ENCODE data around the gene ATP6V1B1.
A peak's percentile ranks its signal among the peaks of the same experiment; 100 is the strongest.

ATP6V1B1 gene

DNA sequence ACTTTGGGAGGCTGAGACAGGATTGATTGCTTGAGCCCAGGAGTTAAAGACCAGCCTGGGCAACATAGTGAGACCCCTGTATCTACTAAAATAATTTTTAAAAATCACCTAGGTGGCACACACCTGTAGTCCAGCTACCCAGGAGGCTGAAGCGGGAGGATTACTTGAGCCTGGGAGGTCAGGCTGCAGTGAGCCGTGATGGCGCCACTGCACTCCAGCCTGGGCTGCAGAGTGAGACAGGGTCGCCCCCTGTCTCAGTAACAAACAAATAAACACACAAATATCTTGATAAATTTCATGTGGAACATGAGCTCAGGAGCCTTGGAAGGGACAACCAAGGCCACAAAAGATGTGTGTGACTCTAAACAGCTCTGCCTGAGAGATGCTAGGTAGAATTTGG lies 31.0 kb downstream of the ATP6V1B1 start:
- no peak for DNase-seq (ENCODE audit: low read depth)

DNA sequence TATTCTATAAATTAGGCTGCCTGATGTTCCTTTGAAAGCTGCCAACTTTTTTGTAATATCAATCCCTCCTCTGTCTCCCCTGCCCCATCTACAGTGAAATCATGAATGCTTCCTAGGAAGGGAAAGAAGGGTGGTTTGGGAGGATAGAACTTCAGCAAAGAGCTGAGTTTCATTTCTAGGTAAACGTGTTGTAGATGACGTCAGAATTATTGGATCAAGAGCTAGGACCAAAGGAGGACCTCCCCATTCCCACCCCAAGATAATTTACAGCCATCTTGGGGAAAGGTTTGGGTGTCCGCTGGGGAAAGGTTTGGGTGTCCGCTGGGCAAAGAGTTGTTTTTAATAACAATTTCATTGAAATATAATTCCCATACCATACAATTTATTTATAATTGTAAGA lies 31.5 kb downstream of the ATP6V1B1 start:
- no peak for DNase-seq (ENCODE audit: low read depth)

DNA sequence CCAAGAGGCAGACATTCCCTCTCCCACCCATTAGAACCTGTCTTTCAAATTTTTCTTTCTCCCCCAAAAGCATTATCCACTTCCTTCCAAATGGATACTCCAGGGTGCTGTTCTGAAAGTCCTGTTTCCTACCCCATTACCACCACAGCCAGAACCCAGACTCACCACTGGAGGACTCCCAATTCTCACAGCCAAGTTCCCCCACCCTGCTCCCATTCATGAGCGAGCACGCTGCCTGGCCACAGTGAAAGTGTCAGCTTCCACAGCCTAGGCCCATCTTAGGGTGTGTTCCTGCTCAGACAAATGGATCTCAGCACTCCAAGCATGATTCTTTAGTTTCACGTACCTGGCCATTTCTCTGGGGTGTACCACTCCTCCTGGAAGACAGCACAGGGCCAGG lies 38.9 kb downstream of the ATP6V1B1 start:
- DNase-seq (ENCODE audit: low read depth): no peak

DNA sequence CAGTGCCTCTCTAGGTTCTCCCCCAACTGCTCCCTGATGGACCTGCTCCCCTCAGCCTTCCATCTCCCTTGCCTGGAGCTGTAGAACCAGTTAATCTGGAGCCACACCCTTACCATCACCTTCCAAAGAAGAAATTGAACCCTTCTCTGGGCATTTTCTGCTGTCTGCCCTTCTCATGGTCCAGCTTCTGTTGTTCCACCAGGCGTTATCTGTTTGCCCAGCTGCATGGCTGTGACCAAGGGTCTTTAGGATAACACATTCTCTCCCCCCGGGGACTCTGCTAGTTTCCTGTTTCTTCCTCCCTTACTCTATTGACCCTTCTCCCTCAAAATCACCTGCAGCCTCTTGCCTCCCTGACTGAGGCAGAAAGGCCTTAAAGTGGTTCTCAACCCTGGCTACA lies 39.5 kb downstream of the ATP6V1B1 start:
- no peak for DNase-seq (ENCODE audit: low read depth)

DNA sequence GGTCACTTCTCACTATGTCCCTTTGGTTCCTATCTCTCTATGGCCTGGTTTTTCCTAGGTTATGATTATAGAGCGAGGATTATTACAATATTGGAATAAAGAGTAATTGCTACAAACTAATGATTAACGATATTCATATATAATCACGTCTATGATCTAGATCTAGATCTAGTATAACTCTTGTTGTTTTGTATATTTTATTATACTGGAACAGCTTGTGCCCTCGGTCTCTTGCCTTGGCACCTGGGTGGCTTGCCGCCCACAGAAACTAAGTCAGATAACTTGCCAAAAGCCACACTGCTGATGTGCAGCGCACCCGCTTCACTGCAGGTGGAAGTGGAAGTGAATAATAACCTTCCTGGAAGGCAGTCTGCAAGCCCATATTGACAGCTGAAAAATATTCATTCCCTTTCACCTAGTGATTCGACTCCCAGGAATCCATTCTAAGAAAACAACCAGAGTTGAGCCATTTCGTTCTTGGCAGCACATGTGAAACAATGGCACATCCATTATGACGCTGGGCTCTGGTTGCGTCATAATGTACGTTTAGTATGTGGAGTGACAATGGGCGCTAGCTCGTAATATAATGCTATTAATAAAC lies 42.0 kb downstream of the ATP6V1B1 start:
- DNase-seq (ENCODE audit: low read depth): no peak

DNA sequence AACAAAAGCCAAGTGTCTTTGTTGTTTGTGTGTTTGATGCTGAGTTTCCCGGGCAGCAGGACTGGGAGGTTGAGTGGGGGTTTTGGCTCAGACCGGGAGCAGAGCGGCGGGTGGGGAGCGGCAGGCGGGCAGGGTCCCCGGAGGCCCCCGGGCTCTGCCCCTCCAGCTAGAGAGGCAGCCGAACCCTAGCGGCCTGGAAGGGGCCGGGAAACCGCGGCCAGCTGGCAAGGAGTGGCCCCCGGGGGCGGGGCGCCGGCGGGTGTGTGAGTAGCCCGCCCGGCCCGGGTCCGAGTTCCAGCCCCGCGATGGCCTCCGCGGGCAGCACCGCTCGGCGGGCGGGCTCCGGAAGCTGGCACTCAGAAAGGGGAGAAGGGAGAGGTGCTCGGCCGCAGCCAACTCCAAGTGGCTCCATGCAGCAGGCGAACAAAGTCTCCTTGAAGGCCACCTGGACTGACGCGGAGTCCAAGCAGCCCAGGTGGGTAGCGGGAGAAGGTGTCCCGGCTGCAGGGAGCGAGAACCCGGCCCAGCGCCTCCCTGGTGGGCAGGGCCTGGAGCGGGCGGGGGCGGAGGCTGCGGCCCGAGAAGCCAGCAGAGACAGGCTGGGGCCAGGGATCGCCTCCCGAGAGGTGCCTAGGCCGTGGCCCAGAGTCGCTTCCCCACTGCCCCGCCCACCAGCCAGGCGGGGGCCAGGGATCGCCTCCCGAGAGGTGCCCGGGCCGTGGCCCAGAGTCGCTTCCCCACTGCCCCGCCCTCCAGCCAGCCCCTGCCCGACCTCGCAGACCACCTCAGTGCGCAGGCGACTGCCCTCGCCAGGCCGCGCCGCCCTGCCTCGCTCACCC lies 42.9 kb downstream of the ATP6V1B1 start, which contains the start of gene ANKRD53:
Gene ANKRD53, plus strand, starts transcription at position 290 of the 839 bp plus-strand sequence. Its CDS starts 16 bp downstream, at position 306.
- DNase-seq (ENCODE audit: low read depth): no peak

DNA sequence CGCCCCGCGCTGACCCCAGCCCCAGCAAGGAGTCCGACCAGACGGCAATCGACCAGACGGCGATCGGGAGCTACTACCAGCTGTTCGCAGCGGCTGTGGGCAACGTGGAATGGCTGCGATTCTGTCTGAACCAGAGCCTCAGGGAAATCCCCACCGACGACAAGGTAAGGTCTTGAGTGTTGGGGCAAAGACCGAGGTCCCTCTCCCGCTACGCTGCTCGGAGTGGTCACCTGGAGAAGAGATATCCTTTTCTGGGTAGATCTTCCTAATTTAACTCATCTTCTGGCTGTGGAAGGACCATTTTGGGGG lies 43.4 kb downstream of the ATP6V1B1 start:
- DNase-seq (ENCODE audit: low read depth): no peak

DNA sequence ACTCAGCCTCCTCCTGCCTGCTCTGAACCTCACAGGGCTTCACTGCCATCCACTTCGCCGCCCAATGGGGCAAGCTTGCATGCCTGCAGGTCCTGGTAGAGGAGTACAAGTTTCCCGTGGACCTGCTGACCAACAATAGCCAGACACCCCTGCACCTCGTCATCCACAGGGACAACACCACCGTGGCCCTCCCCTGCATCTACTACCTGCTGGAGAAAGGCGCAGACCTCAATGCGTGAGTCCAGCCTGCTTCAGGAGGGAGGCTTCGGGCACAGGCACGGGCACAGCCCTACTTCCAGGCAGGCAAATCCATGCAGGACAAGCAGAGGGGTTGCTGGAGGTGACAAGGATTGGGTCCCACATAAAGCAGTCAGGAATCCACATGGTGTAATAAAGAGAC lies 43.9 kb downstream of the ATP6V1B1 start:
- DNase-seq (ENCODE audit: low read depth): no peak

DNA sequence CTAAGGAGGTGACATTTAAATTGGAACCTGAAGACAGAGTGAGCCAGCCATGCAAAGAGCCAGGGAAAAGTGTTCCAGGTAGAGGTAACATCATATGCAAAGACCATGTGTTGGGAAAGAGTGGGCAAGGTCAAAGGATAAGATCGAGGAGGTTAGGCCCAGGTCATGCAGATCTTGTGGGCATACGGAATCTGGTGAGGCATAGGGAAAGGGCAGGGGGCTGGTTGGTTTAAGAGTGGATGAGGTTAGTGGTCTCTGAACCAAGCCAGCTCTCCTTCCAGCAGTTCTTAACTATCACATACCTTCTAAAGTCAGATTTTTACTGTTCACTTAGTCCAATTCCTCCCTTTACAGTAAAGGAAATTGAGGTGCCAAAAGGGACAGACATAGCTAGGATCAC lies 45.7 kb downstream of the ATP6V1B1 start:
- no peak for DNase-seq (ENCODE audit: low read depth)

DNA sequence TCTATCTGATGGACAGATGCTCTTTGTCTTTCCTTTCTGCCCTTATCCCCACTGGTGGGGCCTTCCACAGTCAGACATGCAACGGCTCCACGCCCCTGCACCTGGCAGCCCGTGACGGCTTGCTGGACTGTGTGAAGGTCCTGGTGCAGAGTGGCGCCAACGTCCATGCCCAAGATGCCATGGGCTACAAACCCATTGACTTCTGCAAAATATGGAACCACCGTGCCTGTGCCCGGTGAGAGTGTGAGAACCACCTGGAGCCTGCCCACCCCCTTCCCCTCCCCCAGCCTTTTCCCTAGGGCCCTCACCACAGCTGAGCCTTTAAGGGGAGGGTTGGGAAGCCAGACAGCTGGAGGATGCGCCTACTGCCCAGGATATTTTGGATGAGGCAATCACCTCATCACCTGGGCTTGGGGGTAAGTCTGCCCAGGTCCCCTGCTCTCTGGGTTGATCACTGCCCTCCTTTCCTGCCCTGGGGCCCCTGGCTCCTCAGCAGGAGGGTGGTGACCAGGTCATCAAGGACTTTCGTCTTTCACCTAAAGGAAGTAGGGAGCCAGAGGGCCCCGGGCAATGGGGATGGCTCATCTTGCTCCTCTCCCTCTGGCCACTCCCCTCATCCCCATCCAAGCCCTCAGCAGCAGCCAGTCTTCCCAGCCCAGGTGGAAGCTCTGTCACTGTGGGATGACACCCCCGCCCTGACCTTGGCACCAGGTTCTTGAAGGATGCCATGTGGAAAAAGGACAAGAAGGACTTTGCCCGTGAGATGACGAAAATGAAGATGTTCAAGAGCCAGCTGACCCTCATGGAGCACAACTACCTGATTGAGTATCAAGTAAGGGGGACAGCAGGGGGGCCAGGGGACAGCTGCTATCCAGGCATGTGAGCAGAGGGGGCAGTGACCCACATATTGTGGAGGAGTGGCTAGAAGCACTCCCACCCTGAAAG lies 46.4 kb downstream of the ATP6V1B1 start:
- no peak for DNase-seq (ENCODE audit: low read depth)

DNA sequence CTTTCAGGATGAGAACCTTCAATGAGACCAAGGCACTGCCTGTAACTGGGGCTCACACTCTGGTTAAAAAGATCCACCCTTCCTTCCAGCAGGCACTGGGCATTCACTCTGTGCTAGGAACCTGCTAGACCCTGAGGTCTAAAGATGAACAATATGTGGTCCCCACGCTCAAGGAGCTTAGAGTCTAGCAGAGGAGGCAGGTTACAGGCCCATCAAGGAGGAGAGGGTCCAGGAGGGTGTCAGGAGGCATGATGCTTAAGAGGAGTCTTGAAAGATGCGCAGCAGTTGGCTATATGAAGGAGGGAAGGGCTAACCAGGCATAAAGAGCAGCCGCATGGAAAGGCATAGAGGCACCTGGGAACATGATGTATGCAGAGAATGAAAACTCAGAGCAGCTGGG lies 47.3 kb downstream of the ATP6V1B1 start:
- DNase-seq (ENCODE audit: low read depth): no peak

DNA sequence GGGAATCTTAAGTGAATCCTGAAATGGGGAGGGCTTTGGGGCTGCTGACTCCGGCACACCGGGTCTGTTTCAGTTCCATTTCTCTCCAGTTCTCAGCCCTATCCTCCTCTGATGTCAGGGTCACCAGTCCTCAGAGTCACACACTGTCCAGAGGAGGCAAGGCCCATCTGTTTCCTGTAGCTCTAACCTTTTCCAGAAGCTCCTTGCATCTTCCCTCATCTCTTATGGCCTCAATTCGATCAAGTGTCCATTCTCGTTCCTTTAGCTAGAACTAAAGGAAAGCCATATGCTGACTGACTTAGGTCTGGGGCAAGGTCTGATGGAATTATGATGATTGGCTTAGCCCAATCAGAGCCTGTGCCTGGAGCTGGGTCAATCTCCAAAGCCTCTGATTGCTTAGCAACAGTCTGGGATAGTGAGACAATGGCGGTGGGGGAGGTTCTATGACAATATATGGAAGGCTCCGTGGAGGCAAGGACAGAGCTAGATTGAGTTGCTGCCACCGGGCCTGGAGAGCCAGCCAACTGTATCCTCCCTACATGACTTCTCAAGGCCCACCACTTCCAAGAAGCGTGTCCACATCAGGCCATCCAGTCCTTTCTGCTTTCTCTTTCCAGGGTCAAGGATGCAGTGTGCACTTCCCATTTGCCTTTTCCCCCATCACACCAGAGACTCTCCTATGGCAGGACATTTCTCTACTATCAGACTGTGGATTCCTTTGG lies 48.0 kb downstream of the ATP6V1B1 start:
- DNase-seq (ENCODE audit: low read depth): no peak

DNA sequence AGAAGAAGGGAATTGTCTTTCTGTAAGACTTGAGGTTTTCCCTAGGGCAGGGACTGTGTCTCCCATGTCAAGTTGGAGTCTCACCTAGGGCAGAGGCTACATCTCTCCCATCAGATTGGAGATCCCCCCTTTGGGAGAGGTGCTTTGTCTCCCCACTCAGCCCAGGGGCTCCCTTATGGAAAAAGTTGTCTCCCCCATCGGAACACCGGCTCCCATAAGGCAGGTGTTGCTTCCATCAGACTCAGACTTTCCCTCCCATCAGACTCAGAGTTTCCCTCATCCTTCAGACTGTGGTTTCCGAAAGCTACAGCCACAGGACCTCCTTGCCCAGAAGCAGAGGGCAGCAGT lies 48.5 kb downstream of the ATP6V1B1 start:
- no peak for DNase-seq (ENCODE audit: low read depth)

DNA sequence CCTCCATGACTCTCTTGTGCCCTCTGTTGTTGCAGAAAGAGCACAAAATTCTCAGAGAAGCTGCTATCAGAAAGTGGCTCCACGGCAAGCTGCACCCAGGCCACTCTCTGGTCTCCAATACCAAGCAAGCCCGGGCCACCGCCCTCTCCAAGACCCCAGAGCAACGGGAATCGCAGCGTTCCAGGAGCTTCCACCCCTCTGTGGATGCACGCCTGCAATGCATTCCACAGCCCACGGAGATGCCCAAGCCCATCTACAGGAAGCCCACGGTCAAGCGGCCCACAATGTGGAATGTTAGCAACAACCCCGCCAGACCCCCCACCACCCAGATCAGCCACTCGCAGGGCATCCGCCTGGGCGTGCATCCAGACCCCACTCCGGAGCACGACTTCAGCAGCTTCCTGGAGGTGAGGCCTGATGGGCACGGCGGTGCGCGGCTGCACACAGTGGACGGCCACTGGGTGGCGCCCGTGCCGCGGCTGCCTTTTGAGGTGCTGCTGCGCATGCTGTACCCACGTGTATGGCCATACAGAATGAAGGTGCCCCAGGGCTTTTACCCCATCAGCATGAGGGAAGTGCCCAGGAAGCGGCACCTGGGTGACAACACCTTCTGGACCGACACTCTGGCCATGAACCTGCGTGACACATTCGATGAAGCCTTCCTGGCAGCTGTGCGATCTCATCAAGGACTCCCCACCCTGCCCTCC lies 49.0 kb downstream of the ATP6V1B1 start:
- DNase-seq (ENCODE audit: low read depth): peak; percentile 75

DNA sequence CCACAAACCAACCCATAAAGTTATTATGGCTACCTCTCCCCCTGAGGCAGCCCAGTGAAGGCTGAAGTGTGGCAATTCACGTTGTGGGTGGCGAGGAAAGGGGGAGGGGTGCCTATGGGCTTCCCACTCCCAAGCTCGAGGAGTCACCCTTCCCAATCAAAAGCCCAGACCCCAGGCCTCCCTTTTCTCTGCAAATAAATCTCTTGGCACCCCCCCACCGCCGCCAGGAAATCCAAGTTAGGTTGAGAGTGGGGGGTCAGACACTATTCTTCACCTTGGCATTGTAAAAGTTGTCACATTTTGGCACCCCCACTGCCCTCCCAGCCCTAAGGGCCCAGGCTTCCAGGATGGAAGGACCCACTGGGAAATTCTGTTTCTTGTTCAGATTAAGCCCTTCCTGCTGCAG lies 49.6 kb downstream of the ATP6V1B1 start:
- DNase-seq (ENCODE audit: low read depth): no peak

DNA sequence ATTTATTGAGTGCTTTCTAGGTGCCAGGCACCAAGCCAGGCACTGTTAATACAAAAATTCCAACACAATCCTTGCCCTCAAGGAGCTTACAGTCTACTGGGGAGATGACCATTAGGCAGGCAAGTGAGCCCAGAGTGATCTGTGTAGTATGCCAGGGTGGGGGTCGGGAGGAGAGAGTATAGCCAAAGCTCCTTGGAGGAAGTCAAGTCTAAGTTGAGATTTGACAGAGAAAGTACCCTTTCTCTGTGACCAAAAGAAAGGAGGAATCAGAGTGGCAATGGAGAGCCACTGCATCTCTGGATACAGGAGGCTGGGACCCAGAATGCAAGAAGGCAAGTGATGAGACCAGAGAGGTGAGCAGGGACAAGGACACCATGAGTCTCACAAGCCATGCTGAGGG lies 50.3 kb downstream of the ATP6V1B1 start:
- DNase-seq (ENCODE audit: low read depth): no peak

DNA sequence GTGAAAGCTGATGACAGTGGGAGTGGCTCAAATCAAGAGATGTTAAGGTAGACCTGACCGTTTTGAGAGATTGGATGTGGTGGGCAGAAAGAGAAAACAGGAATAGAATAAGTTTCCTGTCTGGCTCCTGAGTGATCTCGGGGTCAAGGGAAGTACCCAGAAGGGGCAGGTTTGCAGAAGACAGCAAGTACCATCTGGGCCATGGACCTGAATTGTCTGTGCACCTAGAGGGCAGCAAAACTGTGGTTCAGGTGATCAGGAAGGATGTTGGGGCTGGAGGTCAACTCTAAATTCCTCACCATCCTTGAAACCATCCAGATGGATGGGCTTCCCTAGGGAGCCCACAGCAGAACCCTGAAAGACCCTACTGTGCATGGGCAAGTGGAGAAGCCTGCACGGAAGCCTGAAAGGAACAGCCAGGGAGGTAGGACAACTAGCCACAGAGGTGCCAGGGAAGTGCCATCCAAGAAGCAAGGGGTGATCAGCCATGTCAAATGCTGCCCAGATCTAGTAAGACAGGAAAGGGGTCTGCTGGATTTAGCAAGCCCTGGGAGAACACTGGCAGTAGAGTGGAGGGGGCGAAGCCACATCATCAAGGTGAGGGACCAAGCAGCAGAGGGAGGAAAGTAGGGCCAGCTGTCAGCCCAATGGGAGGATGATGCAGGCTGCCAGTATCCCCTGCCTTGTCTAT lies 50.9 kb downstream of the ATP6V1B1 start:
- DNase-seq (ENCODE audit: low read depth): no peak

DNA sequence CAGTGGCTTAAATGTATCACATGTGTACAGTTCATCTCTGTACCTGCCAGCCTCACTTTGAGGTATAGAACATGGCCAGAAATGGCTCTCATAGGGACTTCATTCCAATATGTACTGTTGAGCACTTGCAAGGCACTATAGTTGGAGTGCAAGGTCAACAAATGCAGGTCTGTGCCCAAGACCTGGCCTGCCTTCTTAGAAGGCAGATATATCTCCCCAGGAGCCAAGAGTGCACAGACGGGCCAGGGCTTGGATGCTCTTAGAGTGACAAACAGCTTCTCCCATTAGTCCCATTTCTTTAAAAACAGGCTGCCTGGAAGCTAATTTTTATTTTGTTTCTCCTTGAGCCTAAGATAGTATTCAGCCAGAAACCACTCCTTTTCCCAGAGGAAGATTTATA lies 51.7 kb downstream of the ATP6V1B1 start:
- DNase-seq (ENCODE audit: low read depth): no peak

DNA sequence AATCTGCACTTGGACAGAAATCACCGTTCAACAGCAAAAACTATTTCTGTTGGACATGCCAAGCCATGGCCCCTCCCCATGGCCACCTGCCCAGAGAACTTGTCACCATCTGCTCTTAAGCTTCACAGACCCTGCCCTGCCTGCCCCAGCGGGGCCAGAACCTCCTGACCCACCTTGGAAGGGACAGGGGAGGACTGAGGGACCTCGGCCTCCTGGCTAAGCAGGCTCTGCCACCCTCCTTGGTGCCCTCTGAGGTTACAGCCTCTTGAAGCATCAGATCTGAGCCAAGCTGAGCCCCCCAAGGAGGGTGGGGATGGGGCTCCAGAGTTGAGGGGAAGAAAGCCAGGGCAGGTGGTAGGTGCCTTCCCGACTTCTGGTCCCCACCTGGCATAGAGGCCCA lies 52.5 kb downstream of the ATP6V1B1 start:
- no peak for DNase-seq (ENCODE audit: low read depth)

DNA sequence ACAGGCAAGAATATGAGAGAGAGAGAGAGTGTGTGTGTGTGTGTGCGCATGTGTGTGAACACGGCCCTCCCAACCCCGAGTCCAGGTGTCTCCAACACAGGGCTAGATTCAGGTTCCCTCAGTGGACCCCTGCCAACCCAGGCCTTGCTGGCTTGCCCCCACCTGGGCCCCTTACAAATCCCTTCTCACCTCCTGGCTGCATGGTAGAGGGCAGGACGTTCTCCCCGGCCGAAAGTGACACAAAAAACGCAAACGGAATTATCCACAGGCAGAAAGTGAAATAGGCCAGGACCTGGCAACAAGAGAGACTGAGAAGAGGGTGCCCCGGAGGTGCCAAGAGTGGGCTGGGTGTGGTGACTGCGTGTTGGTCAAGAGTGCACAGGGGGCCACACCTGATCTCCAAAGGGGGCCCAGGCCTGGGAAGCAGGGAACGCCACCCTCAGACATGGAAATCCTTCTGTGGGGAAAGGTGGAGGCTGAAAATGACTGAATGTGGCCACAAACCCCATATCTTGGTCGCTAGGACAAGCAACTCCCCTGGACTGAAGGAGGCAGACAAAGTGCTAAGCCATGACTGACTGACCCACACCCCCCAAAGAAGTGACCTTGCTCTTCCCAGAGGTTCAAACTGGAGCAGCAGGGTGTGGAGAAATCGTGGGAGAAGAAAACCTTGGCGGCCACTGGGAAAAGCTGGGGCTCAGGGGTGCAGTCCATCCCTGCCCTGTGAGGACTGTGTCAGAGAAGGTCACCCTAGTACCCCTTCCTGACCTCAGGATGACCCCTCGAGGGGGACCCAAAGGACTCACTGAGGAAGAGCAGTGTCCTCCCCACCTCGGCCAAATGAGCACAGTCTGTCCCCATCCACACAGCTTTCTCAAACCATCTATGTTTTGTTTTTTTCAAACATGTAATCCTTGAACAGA lies 53.3 kb downstream of the ATP6V1B1 start:
- no peak for DNase-seq (ENCODE audit: low read depth)

All from activated T-cell treated with anti-CD3 and anti-CD28 coated beads for 24 hours (primary cell).